ENCODE results near the gene TRIM28. TPM values are rescaled to one million over a fixed set of nuclear protein-coding genes. Genes with fewer than 3 reads are reported as not detected.

The TRIM28 gene
- total RNA-seq, 1 experiment from 2014 or later, result 908 TPM

GRCh38 chr19:58578012-58578925, 34.4 kb downstream of the TRIM28 start (continued):
- TF ChIP-seq SIN3A (IDR thresholded peaks at IDR 0.05; ENCODE audit: low read depth) (no peak), MAX (IDR thresholded peaks at IDR 0.05) (no peak), EZH2 (IDR thresholded peaks at IDR 0.05) (no peak), CTCF (IDR thresholded peaks at IDR 0.05 in 2 of 3, conservative IDR thresholded peaks at IDR 0.05 in 1 of 3; ENCODE audit: borderline replicate concordance in 1 of 3, insufficient read depth in 1 of 3, low read depth in 2 of 3, low read length in 2 of 3) (no peak), TCF7L2 (IDR thresholded peaks at IDR 0.05; ENCODE audit: borderline replicate concordance, extremely low read depth, insufficient read depth, insufficient read length) (no peak)

- ATAC-seq (no peak), DNase-seq (ENCODE audit: low read depth, low spot score) (no peak)
- H3K79me2 ChIP-seq (ENCODE audit: insufficient read depth, low read length), result peaks cover 8% of the 10 kb centered on the region
- H3K4me3 ChIP-seq (replicated peaks in 1 of 2; ENCODE audit: low read depth in 1 of 2, low read length in 2 of 2), result no peak overlapping the region
- no peak overlapping the region for H3K4me2 ChIP-seq (ENCODE audit: low read length)
- RAD21 ChIA-PET (ENCODE audit: low non-redundant PET in 1 of 2, low total read pairs in 2 of 2, uncharacterized antibody in 2 of 2, unreplicated experiment in 2 of 2), result no interaction called here
- H3K9me3 ChIP-seq (ENCODE audit: control insufficient read depth in 1 of 2, insufficient read depth in 1 of 2, low read depth in 1 of 2, low read length in 2 of 2), result no peaks in the 10 kb centered on the region
- no peak overlapping the region for H3K9ac ChIP-seq (ENCODE audit: low read length)
- no peak overlapping the region for H3K27ac ChIP-seq (ENCODE audit: low read depth, low read length)
- H2AFZ ChIP-seq (ENCODE audit: low read depth, low read length, poor library complexity, severe bottlenecking), result no peak overlapping the region
- TF ChIP-seq EZH2phosphoT487 (IDR thresholded peaks at IDR 0.05; ENCODE audit: borderline replicate concordance) (no peak), ZBTB33 (IDR thresholded peaks at IDR 0.05; ENCODE audit: extremely low read depth, insufficient replicate concordance, low read length) (no peak), CBX3 (IDR thresholded peaks at IDR 0.05; ENCODE audit: low read depth) (no peak)
- H3K4me1 ChIP-seq (ENCODE audit: control insufficient read depth in 1 of 2, insufficient read depth in 2 of 2, low read length in 2 of 2), result peaks cover 3 to 20% of the 10 kb centered on the region in 2 experiments; a peak in 3 of 4 replicates
- H3K27me3 ChIP-seq (ENCODE audit: insufficient read depth, low read length), result no peaks in the 10 kb centered on the region
- H4K20me1 ChIP-seq (ENCODE audit: insufficient read depth), result no peaks in the 10 kb centered on the region
- CTCF ChIA-PET, result interaction anchor here (1.0 kb wide), 1 partner anchor 66 kb away, joined by 5 read pairs; no protein-coding TSS in a partner anchor
- BruUV-seq (replicated peaks), result no TSS peak
- intact Hi-C loops (cut with micrococcal nuclease), result no loop called here
- H3K9me2 ChIP-seq (ENCODE audit: insufficient read depth), result no peaks in the 10 kb centered on the region
- peaks cover 0 to 4% of the 10 kb centered on the region in 2 experiments; a peak in 3 of 4 replicates for H3K36me3 ChIP-seq (ENCODE audit: control insufficient read depth in 1 of 2, insufficient read depth in 2 of 2, low read length in 2 of 2)
- POLR2A ChIA-PET, result no interaction called here
Observed at GRCh38 chr19:58579473-58580142, 35.7 kb downstream of the TRIM28 start.

Data from HCT116 (cell line).